DMS79 treated with DMSO at 0.1 percent for 48 hours (cell line): Measurements from ENCODE around the gene EIF2D.
"Not testable (repeated sequence)": the region's sequence is repeated elsewhere in the genome, so short reads cannot be mapped to it uniquely, and the experiment has no call there.

Experiments used
- DNase-seq: peaks from one replicate; lab custom pipeline; 2025; lab: John Stamatoyannopoulos, UW

Gene EIF2D, protein sequence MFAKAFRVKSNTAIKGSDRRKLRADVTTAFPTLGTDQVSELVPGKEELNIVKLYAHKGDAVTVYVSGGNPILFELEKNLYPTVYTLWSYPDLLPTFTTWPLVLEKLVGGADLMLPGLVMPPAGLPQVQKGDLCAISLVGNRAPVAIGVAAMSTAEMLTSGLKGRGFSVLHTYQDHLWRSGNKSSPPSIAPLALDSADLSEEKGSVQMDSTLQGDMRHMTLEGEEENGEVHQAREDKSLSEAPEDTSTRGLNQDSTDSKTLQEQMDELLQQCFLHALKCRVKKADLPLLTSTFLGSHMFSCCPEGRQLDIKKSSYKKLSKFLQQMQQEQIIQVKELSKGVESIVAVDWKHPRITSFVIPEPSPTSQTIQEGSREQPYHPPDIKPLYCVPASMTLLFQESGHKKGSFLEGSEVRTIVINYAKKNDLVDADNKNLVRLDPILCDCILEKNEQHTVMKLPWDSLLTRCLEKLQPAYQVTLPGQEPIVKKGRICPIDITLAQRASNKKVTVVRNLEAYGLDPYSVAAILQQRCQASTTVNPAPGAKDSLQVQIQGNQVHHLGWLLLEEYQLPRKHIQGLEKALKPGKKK

DNA sequence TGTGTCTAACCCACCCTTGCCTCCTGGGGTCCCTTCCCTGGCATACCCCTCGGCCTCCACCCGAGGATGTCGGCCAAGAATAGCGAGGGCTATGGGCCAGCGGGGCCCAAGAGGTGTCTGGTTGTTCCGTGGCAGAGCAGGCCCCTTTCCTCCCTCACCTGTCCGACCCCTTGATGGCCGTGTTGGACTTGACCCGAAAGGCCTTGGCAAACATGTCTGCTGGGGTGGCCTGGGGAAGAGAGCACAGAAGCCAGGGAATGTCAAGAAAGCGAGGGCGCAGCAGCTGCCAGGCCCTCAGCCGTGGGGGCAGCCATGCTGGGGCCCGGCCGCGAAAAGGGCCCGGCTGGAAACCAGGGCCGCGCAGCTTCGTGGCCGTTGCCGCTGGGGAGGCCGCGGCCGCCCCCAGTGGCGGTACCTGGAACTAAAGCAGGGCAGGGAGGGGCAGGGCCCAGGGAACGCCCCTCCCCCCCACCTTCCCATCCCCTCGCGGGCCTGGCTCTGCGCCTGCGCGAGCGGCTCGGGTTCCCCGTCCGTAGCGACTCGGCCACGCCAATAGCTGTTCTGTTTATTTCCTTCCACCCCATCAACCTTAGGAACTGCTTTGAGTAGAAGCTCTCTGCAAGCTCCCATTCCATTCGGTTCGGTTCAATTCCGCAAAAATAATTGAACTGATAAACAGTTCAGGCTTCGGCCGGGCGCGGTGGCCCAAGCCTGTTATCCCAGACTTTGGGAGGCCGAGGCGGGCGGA lies at the start of gene EIF2D:
Gene EIF2D, minus strand, starts transcription at position 337 of the 748 bp plus-strand sequence. Its CDS starts 123 bp downstream, at position 214.
- DNase-seq = peak; percentile 87

GRCh38 chr1:206661161-206661820 lies 49.0 kb upstream of the EIF2D start:
- DNase-seq = no peak

GRCh38 chr1:206660136-206660535 lies 47.9 kb upstream of the EIF2D start:
- DNase-seq = no peak

- no peak for DNase-seq
Observed at GRCh38 chr1:206658981-206659273, 46.7 kb upstream of the EIF2D start.

GRCh38 chr1:206658264-206658980 lies 46.2 kb upstream of the EIF2D start:
- DNase-seq = no peak

GRCh38 chr1:206657751-206658150 lies 45.5 kb upstream of the EIF2D start:
- DNase-seq = no peak

DNA sequence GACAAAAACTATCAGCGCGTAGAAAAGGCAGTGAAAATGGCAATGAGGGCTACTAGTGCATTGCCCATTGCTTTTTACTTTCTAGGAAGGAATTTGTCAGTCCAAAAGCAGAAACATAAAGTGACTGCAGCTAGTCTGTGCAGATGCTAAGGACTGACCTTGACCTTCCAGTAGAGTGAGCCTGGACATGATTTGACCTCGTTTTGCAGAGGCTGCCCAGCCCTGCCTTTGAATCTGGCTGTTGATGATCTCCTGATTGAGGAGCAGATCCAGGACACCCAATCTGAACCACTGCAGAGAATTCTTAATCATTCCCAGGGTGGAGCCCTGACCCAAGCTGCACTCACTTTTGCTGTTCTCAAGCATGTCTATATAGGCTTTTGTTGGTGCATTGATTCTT lies 44.7 kb upstream of the EIF2D start:
- no peak for DNase-seq

- peak; percentile 79 for DNase-seq
Observed at GRCh38 chr1:206655471-206655882, 43.2 kb upstream of the EIF2D start.

DNA sequence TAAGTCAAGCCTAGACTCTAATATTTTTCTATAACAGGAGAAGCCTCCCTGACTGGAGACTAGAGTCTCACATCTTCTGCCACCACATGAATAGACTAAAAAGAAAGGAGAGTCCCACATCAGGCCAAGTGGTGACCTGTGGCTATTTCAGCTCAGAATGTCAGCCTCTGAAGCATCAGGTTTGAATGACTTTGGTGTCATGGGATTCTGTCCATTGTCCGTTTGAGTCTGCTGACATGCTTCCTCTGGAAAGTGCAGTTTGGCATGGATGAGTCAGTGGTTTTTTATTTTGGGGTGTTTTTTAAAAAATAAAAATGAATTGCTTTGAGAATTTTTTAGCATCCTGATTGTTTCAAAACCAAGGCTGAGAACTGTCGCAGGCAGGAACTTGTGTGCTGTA lies 42.6 kb upstream of the EIF2D start:
- no peak for DNase-seq

GRCh38 chr1:206653715-206654459 lies 41.6 kb upstream of the EIF2D start:
- no peak for DNase-seq

- no peak for DNase-seq
Observed at GRCh38 chr1:206651958-206652890, 40.0 kb upstream of the EIF2D start.

DNA sequence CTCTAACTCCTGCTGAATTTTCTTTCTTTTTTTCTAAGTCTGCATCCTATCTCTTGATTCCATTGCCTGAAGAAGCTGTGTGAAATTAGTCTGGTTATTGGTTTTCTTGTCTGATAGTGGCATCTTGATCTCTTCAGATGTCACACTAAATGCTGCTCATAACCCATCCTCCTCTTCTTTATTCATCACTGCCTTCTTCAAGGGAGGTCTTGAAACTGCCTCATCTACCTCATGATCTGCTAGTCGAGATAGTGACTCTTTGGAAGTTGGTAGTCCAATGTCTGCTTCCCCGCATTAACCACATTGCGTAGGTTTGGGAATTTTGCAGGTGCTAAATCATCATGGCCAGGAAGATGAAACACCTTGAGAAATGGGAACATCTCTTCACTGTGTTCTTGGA lies 38.7 kb upstream of the EIF2D start:
- DNase-seq = no peak

- no peak for DNase-seq
Observed at GRCh38 chr1:206649261-206649921, 37.1 kb upstream of the EIF2D start.

GRCh38 chr1:206647224-206647623 lies 35.0 kb upstream of the EIF2D start:
- DNase-seq = no peak

GRCh38 chr1:206646504-206646903 lies 34.2 kb upstream of the EIF2D start:
- DNase-seq = peak; percentile 57

DNA sequence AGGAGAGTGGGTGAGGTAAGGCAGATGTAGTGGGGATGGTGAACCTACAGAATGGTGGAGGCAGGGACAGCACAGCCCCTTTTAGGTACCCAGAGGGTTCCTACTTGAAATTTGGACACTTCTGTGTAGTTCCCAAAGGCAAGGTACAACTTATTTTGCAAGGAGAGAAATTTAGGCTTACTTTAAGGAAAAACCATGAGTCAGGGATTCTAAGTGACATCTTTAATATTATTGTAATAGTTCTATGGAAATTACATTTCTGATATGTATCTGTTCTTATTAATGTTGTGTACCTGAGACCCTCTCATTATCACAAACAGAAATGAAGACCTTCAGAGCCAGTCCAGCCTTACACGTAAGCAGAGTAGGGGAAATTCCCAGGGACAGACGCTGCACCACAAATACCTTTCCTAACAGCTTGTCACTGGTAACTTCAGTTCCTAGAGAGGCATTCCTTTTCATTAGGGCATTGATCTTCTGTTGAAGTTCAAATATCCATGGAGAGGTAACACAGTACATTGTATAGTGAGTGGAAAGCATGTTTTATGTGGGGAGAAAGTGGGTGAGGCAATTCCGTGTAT lies 30.9 kb upstream of the EIF2D start:
- no peak for DNase-seq

- not testable (repeated sequence) for DNase-seq
Observed at GRCh38 chr1:206642074-206642473, 29.8 kb upstream of the EIF2D start.

- DNase-seq = no peak
Observed at GRCh38 chr1:206637605-206638004, 25.3 kb upstream of the EIF2D start.

GRCh38 chr1:206636671-206637070 lies 24.4 kb upstream of the EIF2D start:
- DNase-seq = no peak
